Measurements from ENCODE around the gene SLC22A1. TPM values are rescaled to one million over a fixed set of nuclear protein-coding genes. Genes with fewer than 3 reads are reported as not detected.
"Not testable (repeated sequence)": the region's sequence is repeated elsewhere in the genome, so short reads cannot be mapped to it uniquely, and the experiment has no call there.

Gene SLC22A1
- total RNA-seq, 2 donors from 2014 or later: 0.74 to 2.3 TPM

GRCh38 chr6:160110586-160111123 is 11.0 kb upstream of the SLC22A1 start:
- Histone ChIP-seq H3K36me3 (peaks cover 7% of the 10 kb centered on the region), H3K9ac (ENCODE audit: low read depth in 2 of 2, low read length in 2 of 2) (no peak overlapping the region), H3K27me3 (no peaks in the 10 kb centered on the region), H3K4me3 (no peak overlapping the region), H3K4me1 (no peaks in the 10 kb centered on the region), H3K9me3 (no peaks in the 10 kb centered on the region), H3K27ac (no peak overlapping the region)
- DNase-seq: no peak
- TF ChIP-seq CTCF (IDR thresholded peaks at IDR 0.05): no peak
- intact Hi-C loops (cut with DNase I): no loop called here

GRCh38 chr6:160111806-160112205 is 9.8 kb upstream of the SLC22A1 start:
- intact Hi-C loops (cut with DNase I): no loop called here
- no peaks in the 10 kb centered on the region for H3K4me1 ChIP-seq
- TF ChIP-seq CTCF (IDR thresholded peaks at IDR 0.05): no peak
- H3K4me3 ChIP-seq: no peak overlapping the region
- peaks cover 7% of the 10 kb centered on the region for H3K36me3 ChIP-seq
- no peak overlapping the region for H3K27ac ChIP-seq
- H3K9ac ChIP-seq (ENCODE audit: low read depth in 2 of 2, low read length in 2 of 2): no peak overlapping the region
- H3K9me3 ChIP-seq: no peaks in the 10 kb centered on the region
- DNase-seq: no peak
- no peaks in the 10 kb centered on the region for H3K27me3 ChIP-seq

- H3K4me3 ChIP-seq: no peak overlapping the region
- H3K36me3 ChIP-seq: peaks cover 3% of the 10 kb centered on the region
- DNase-seq: no peak
- no peak overlapping the region for H3K9ac ChIP-seq (ENCODE audit: low read depth in 2 of 2, low read length in 2 of 2)
- H3K27me3 ChIP-seq: no peaks in the 10 kb centered on the region
- H3K9me3 ChIP-seq: no peaks in the 10 kb centered on the region
- intact Hi-C loops (cut with DNase I): no loop called here
- no peak overlapping the region for H3K27ac ChIP-seq
- H3K4me1 ChIP-seq: no peaks in the 10 kb centered on the region
- TF ChIP-seq CTCF (IDR thresholded peaks at IDR 0.05): no peak
Observed at GRCh38 chr6:160112628-160113299, 8.9 kb upstream of the SLC22A1 start.

GRCh38 chr6:160114536-160114935 is 7.1 kb upstream of the SLC22A1 start:
- DNase-seq; intact Hi-C loops (cut with DNase I); H3K27me3 ChIP-seq; H3K9me3 ChIP-seq; H3K27ac ChIP-seq; H3K4me1 ChIP-seq; H3K4me3 ChIP-seq; H3K36me3 ChIP-seq; H3K9ac ChIP-seq (ENCODE audit: low read depth in 2 of 2, low read length in 2 of 2): not testable (repeated sequence)

- Histone ChIP-seq H3K36me3 (no peaks in the 10 kb centered on the region), H3K9ac (ENCODE audit: low read depth in 2 of 2, low read length in 2 of 2) (no peak overlapping the region), H3K4me3 (no peak overlapping the region), H3K27ac (no peak overlapping the region), H3K27me3 (no peaks in the 10 kb centered on the region), H3K9me3 (no peaks in the 10 kb centered on the region), H3K4me1 (no peaks in the 10 kb centered on the region)
- DNase-seq: no peak
- no peak for TF ChIP-seq CTCF (IDR thresholded peaks at IDR 0.05)
- intact Hi-C loops (cut with DNase I): no loop called here
Observed at GRCh38 chr6:160115421-160115820, 6.2 kb upstream of the SLC22A1 start.

GRCh38 chr6:160116411-160116810 is 5.2 kb upstream of the SLC22A1 start:
- TF ChIP-seq CTCF (IDR thresholded peaks at IDR 0.05): no peak
- intact Hi-C loops (cut with DNase I): no loop called here
- Histone ChIP-seq H3K4me1 (no peaks in the 10 kb centered on the region), H3K36me3 (no peaks in the 10 kb centered on the region), H3K4me3 (no peak overlapping the region), H3K27ac (no peak overlapping the region), H3K27me3 (no peaks in the 10 kb centered on the region), H3K9ac (ENCODE audit: low read depth in 2 of 2, low read length in 2 of 2) (no peak overlapping the region), H3K9me3 (no peaks in the 10 kb centered on the region)
- DNase-seq: no peak

All from colonic mucosa (tissue), 4 donors.